MV-4-11 (cell line): ENCODE results near the gene EHMT1.
"Not testable (repeated sequence)": the region's sequence is repeated elsewhere in the genome, so short reads cannot be mapped to it uniquely, and the experiment has no call there.

Experiments used
- DNase-seq: peaks from one replicate; lab custom pipeline; 2025; lab: John Stamatoyannopoulos, UW

The EHMT1 gene

GRCh38 chr9:137720571-137721110 lies 101.8 kb downstream of the EHMT1 start:
- no peak for DNase-seq

GRCh38 chr9:137721479-137721878 lies 102.7 kb downstream of the EHMT1 start:
- DNase-seq, result no peak

GRCh38 chr9:137721899-137722298 lies 103.1 kb downstream of the EHMT1 start:
- DNase-seq, result no peak

GRCh38 chr9:137722481-137722880 lies 103.7 kb downstream of the EHMT1 start:
- DNase-seq, result no peak

- not testable (repeated sequence) for DNase-seq
Measured at GRCh38 chr9:137723356-137723755, 104.6 kb downstream of the EHMT1 start.

- DNase-seq, result no peak
Measured at GRCh38 chr9:137723783-137724445, 105.1 kb downstream of the EHMT1 start.

- DNase-seq, result no peak
Measured at GRCh38 chr9:137724818-137725240, 106.0 kb downstream of the EHMT1 start.

GRCh38 chr9:137725598-137725997 lies 106.8 kb downstream of the EHMT1 start:
- DNase-seq, result no peak

- DNase-seq, result not testable (repeated sequence)
Measured at GRCh38 chr9:137726336-137726735, 107.5 kb downstream of the EHMT1 start.

- no peak for DNase-seq
Measured at GRCh38 chr9:137726764-137727163, 108.0 kb downstream of the EHMT1 start.

- no peak for DNase-seq
Measured at GRCh38 chr9:137727716-137728115, 108.9 kb downstream of the EHMT1 start.

- no peak for DNase-seq
Measured at GRCh38 chr9:137728444-137729311, 109.9 kb downstream of the EHMT1 start.

- DNase-seq, result no peak
Measured at GRCh38 chr9:137731216-137731946, 112.6 kb downstream of the EHMT1 start.

GRCh38 chr9:137731947-137732813 lies 113.4 kb downstream of the EHMT1 start:
- no peak for DNase-seq

- no peak for DNase-seq
Measured at GRCh38 chr9:137733429-137733828, 114.6 kb downstream of the EHMT1 start.

GRCh38 chr9:137734181-137734580 lies 115.4 kb downstream of the EHMT1 start:
- DNase-seq, result no peak

- DNase-seq, result not testable (repeated sequence)
Measured at GRCh38 chr9:137738182-137738696, 119.4 kb downstream of the EHMT1 start.

- DNase-seq, result no peak
Measured at GRCh38 chr9:137738703-137739102, 119.9 kb downstream of the EHMT1 start.

GRCh38 chr9:137739371-137740309 lies 120.8 kb downstream of the EHMT1 start:
- no peak for DNase-seq

- DNase-seq, result no peak
Measured at GRCh38 chr9:137740312-137740711, 121.5 kb downstream of the EHMT1 start.
